Activated T-helper 1 cell treated with anti-CD3 and anti-CD28 coated beads, Interleukin-2, amount 50 U/mL, for 16 hours (primary cell): ENCODE data around the gene ZC3H18.

Experiments
- DNase-seq, 2 donors: peaks; one replicate each; pipeline ENCODE4 v3.0.0-alpha.2; 2020; ENCODE audit warnings: low read depth in 1 of 2, low spot score in 1 of 2

The ZC3H18 gene

GRCh38 chr16:88578446-88579313 is 8.5 kb downstream of the ZC3H18 start:
- no peak for DNase-seq

DNA sequence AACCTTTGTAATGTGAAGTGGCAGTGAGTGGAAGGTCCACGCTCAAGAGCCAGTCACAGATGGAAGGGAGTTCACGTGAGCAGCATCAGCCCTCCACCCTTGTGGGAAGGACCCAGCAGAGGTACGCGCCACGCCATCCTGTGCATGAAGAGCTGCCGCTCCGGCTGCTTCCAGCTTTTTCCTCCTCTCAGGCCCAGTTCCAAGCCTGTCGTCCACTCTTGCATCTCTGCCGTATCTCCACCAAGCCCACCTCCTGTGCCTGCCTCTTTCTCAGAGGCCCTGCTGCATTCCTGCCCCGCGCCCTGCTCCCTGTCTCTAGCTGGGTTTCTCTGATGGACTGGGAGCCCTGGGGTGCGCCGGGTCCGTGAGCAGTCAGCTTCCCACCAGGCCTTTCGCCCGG is 10.2 kb downstream of the ZC3H18 start:
- DNase-seq, result no peak

DNA sequence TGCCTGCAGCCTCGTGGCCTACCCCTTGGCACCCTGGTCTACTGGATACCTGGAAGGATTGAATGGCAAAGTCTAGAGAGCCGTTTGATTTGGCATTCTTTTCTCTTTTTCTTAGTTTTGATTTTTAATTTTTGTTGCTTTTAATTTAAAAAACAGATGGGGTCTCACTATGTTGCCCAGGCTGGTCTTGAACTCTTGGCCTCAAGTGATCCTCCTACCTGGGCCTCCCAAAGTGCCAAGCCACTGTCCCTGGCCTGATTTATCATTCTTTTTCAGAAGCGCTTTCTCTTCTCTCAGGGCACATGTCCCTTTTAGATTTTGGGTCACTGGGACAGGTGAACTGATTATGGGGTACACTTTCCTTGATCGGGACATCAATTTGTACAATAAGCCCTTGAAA is 10.8 kb downstream of the ZC3H18 start:
- DNase-seq, result no peak

- no peak for DNase-seq
These were observed 12.8 kb downstream of the ZC3H18 start for GRCh38 chr16:88582912-88583575.

DNA sequence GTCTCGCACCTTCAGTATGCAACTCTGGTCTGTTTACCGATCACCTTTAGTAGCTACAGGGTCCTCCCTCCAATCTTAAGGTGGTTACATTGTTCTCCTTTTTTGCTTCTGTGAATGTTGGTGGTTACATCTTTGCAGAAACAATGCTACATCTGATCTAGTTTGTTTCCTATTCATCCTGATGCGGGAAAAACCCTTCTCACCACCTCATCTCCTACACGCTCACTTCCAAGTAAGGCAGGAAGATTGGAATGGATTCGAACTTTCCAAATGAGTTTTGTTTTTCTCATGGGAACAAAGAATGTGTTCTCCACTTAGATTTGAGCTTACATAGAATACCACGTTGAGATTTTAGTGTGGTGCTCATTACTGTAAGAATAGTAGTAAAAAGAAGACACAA is 14.5 kb downstream of the ZC3H18 start:
- no peak for DNase-seq

DNA sequence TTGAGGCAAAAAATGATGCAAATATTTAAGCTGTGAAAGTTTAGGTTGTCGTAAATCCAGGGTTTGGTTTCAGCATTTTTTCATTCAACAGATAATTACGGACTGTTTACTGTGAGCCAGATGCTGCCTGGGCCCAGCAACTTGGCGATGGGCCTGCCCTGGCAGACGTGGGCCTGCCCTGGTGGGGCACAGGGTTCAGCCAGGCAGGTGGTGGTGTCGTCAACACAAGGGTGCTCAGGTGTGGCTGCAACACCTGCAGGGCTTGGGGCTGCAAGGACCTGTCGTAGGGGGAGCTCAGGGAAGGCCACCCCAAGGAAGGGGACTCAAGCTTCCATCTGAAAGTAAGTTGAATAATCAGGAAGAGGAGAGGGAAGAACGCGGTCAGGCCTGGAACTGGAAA is 15.1 kb downstream of the ZC3H18 start:
- no peak for DNase-seq

GRCh38 chr16:88585927-88586581 is 15.9 kb downstream of the ZC3H18 start:
- DNase-seq, result no peak

- no peak for DNase-seq
These were observed 17.9 kb downstream of the ZC3H18 start for GRCh38 chr16:88588148-88588547.

- DNase-seq, result no peak
These were observed 18.6 kb downstream of the ZC3H18 start for GRCh38 chr16:88588754-88589153.

DNA sequence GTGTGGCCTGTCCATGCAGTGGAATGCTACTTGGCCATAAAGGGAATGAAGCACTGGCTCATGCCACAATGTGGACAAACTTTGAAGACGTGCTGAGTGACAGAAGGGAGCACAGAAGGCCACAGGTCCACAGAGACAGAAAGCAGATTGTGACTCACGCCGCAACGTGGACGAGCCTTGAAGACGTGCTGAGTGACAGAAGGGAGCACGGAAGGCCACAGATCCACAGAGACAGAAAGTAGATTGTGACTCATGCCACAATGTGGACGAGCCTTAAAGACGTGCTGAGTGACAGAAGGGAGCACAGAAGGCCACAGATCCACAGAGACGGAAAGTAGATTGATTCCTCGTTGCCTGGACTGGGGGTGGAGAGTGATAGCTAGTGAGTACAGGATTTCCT is 19.2 kb downstream of the ZC3H18 start:
- no peak for DNase-seq

GRCh38 chr16:88591577-88592021 is 21.4 kb downstream of the ZC3H18 start:
- no peak for DNase-seq

GRCh38 chr16:88593061-88593460 is 22.9 kb downstream of the ZC3H18 start:
- no peak for DNase-seq

DNA sequence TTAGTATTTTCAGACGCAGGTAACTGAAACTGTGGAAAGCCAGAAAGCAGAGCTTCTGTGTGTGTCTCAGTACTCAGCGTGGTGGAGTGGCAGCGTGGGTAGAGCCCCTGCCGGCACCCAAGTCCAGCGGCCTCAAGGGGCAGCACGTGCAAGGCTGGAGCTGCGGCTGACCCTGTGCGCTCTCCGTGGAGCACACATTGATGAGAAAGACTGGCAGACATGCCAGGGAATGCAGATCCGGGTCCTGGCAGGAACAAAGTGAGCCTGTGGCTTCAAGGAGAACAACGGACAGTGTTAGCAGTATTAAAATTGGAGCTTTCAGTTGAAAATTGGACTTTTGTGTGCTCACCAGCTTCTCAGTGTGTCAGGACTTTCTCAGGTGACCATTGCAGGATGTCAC is 23.3 kb downstream of the ZC3H18 start:
- no peak for DNase-seq

DNA sequence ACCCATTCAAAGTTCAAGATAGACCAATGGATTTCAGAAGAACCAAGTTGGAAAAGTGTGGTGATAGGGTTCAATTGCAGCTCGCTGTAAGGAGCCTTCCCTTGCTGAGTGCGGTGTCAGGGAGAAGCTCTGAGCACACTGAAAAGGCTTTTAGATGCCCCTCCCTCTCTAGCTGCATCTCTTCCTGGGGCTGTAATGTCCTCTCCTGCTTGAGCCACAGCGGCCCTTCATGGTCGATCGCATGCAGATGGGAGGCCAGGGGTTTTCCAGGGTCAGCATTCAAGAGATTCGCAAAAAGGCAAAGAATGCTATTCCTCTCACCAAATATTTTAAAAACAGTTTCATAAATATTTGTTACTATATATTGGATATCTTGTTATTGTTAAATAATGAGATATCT is 23.7 kb downstream of the ZC3H18 start:
- DNase-seq, result no peak

- no peak for DNase-seq
These were observed 24.9 kb downstream of the ZC3H18 start for GRCh38 chr16:88595101-88595500.

GRCh38 chr16:88595921-88596320 is 25.7 kb downstream of the ZC3H18 start:
- no peak for DNase-seq

DNA sequence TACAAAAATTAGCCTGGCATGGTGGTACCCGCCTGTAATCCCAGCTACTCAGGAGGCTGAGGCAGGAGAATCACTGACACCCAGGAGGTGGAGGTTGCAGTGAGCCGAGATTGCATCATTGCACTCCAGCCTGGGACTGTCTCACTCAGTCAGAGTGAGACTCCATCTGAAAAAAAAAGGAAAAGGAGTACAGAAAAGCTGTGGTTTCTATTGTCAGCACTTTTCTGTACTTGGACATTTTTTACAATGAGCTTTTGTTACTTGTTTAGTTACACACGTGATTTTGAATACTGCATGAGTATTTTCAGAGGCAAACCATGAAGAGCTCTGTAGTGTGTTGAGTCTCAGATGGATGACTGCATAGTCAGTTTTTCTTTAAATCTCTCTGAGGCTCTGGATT is 26.3 kb downstream of the ZC3H18 start:
- no peak for DNase-seq

DNA sequence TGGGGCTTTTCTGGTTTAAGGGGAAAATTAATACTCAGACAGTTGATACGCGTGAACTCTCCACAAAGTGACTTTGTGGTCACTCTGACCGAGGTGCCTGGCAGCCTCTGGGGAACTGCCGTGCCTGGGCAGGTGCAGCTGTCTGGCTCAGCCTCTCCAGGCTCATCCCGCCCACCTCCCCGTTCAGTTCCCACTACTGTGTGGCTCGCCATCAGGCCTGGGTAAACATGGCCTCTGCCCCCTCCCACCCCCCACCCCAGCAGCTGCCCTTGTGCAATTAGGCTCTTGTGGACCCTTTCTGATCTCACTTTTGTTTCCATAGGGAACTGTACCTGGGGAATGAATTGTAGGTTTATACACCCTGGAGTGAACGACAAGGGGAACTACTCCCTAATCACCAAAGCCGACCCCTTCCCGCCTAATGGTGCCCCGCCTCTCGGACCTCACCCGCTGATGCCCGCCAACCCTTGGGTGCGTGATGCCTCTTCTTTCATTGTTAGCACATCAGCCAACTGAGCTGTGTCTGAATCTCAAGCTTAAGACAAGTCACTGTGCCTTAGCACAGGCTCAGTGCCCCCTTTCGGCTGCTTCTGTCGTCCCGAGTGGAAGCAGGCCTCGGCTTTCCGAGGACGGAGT is 27.8 kb downstream of the ZC3H18 start:
- no peak for DNase-seq

DNA sequence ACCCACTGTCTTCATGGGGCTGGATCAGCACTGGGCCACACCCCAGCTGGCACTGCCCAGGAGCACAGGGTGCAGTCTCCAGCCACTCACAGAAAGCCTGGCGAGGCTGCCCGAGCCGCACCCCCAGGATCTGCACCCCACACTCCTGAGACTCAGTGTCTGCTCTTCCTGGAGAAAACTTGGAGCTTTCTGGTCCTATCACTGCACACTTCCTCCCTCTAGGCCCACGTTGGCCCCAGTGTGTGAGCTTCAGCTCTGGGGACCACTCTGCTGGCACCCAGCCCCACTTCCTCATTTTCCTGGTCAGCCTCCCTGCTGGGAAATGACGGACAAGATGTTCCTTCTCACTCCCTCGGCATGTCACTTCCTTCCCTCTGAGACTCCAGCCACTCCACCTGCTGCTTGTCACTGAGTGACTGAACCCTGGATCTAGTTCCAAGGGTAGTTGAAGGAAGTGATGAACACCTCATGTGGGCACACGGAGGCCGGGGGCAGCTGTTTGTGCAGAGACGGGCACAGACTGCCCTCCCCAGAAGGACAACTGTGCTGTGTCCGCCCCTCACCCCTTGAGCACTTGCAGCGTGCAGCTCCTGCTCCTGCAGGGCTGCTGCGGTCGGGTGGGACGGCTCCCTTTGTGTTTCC is 29.0 kb downstream of the ZC3H18 start:
- no peak for DNase-seq

GRCh38 chr16:88599825-88600538 is 29.8 kb downstream of the ZC3H18 start:
- DNase-seq, result no peak

- DNase-seq, result no peak
These were observed 30.3 kb downstream of the ZC3H18 start for GRCh38 chr16:88600539-88600896.
